HL-60/S4 treated with phorbol 12-myristate 13-acetate at 8.2 ng/mL for 4 days and 3 days (cell line): Measurements from ENCODE around the gene MAPKAP1.
"Not testable (repeated sequence)": the region's sequence is repeated elsewhere in the genome, so short reads cannot be mapped to it uniquely, and the experiment has no call there.

Experiments
- in situ Hi-C: fragments of 300-500 bp; cut with MboI; formaldehyde crosslinking; loops from 2 replicates; pipeline ENCODE4 v1.15.0; 2022; ENCODE audit warnings: low sequenced_read_pairs

The MAPKAP1 gene

DNA sequence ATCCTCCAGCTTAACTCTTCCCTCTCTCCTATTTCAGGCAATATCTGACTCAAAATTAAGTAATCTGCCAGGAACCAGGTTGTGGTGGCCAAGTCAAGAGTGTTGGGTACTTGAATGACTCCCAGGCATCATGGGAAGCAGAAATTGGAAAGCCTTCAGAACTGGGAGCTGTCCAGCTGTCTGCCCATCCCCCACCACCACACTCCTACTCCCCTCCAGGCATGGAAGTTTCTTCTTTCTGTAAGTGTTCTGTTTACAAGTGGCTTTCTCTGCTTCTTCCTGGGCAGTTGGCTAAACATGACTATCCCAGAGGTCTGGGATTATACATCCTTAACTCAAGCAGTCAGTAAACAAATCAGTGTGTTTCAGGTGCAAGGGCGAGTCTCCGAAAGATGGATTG lies 25.6 kb upstream of the MAPKAP1 start:
- in situ Hi-C loops, result no loop called here

DNA sequence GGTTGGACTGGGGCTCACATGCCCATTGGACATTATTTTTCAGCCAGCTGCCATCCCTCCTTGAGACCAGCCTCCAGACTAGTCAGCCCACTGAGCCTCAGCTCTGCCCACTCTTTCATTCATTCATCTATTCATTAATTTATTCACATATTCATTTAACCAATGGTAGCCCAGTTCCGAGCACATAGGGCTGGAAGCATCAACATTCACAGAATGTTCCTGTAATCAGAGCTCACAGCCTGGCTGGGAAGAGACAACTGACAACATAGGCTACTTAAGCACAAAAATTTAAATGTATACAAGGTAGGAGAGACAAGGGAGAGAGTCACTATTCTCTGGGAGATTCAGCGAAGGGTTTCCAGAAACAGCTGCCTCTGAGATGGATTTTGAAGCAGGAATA lies 23.2 kb upstream of the MAPKAP1 start:
- in situ Hi-C loops, result no loop called here

DNA sequence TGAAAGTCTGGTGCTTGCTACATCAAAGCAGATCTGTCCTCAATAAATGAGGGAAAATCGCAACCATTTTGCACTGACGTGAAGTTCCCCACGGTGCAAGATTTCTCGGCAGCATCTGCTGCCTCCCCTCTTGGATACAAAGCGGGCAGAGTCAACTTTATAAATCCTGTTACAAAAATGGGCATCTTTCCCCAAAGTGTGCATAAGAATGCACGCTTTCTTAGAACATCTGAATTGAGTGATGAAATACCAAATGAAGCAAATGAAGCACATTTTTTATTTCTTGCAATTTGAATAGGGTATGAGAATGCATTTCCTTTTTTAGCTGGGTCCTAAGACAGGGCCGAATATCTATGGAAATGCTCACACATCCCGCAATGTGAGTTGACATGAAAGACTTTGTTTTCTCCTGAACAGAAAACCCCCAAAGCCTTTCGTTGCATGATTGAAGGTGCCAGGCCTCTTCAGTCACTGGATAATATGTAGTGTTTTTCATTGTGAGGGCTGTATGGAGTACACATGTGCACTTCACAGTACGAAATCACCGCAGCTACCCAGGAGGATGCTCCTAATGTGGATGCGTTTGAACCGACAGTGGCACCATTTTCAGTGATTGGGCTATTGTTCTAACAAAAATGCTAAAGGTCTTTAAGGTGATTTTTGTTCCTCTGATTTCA lies 19.6 kb upstream of the MAPKAP1 start:
- in situ Hi-C loops, result no loop called here

DNA sequence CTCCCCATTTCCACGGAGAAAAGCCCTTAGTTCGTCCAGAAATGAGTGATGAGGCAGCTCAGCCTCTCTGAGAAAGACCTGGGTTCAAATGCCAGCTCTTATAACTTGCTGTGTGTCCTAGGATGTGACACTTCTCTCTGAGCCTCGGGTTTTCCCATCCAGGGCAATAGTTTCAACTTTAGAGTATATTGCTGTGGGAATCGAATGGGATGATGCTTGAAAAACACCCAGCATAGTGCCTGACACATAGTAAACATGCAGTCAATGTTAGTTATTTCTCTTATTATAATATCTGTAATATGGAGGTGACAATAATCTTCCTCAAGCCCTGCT lies 430 bp upstream of the MAPKAP1 start:
- in situ Hi-C loops, result no loop called here

DNA sequence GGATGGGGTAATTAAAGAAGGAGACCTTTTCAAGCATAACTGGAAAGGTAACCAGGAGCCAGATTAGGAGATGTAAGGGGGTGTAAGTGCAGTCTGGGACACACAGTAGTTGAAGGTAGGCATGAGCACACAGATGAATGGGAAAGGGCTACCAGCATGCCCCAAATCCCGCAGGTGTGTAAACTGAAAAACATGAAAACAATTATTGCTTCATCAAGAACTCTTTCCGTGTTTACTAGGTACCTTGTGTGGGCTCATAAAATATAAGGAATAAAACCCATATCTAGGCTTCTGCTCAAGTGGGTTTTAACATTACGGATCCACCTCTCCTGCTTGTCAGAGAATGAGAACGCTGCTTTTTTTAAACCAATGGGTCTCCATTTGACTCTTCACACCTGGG lies 1.1 kb downstream of the MAPKAP1 start:
- in situ Hi-C loops, result no loop called here

DNA sequence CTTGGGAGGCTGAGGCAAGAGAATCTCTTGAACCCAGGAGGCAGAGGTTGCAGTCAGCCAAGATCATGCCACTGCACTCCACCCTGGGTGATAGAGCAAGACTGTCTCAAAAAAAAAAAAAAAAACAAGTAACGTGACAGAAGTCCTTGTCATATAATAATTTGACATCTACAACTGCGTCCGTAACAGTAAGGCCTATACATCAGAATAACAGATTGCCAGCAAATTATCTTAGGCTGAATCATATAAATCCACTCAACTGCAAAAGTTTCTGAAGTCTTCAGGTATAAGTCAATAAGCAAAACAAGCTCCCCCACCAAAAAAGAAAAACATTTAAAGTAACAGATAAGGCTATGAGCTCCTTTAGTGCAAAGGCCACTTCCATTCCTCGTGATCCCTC lies 3.3 kb downstream of the MAPKAP1 start:
- in situ Hi-C loops, result no loop called here

DNA sequence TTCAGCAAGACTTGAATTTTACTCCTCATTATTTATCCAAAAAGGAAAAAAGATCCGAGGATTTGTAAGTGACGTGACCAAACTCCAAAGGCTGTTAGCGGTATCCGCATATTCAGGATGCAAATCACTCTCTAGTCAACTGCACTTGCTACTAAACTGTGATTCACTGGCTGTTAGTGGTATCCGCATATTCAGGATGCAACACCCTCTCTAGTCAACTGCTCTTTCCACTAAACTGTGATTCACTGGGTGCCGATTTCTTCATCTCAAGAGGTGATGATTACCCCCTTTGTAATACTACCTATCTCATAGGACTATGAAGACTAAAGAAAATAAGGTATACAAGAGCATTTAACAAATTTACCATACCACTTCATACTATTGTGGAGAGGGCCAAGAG lies 5.7 kb downstream of the MAPKAP1 start:
- in situ Hi-C loops, result no loop called here

DNA sequence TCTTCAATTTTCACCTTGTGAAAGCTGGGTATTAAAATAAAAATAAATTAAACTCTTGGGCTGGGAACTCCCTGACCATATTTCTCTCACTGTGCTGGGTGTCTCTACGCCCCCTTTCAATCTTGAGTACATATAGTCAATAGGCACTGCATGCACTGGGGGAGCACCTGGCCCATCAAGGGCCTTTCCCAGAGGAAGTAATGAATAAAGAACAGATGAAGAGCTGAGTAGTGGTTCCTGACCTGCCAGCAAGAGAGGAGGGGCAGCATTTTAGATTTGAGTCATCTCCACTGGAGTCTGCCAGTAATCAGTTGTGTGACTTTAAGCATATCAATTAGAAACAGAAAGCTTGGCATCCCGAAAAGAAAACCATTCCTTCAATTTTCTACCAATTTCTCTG lies 6.2 kb downstream of the MAPKAP1 start:
- in situ Hi-C loops, result no loop called here

DNA sequence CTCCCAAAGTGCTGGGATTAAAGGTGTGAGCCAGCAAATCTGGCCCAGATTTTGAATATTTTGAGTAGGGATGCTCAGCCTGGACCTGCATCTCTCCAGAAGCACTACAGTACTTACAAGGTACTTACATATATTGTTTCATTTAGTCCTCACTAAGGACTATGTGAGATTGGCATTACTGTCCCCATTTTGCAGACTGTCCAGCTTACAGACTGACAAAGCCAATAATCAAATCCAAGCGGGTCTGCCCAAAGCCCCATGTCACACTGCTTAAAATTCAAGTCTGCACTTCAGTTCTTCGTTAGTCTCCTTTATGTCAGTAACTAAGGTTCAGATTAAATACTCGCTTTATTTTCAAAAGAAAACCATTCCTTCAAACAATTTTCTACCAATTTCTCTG lies 7.1 kb downstream of the MAPKAP1 start:
- in situ Hi-C loops, result no loop called here

DNA sequence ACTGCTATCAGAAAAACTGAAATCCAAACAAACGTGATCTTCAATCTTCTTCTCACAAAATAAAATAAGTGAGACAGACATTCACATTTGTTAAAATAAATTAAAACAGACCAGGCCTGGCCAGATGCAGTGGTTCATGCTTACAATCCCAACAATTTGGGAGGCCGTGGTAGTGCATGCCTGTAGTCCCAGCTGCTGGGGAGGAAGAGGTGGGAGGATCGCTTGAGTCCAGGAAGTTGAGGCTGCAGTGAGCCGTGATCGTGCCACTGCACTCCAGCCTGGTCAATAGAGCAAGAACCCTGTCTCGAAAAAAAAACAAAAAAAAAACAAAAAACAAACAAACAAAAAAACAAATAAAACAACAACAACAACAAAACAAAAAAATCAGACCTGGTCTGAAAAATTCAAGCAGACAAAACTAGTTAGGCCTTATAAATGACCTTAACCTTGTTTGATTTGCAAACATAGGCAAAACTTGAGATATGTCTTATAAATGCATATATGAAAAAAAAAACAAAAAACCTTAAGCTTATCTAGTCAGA lies 10.8 kb downstream of the MAPKAP1 start:
- in situ Hi-C loops, result no loop called here

DNA sequence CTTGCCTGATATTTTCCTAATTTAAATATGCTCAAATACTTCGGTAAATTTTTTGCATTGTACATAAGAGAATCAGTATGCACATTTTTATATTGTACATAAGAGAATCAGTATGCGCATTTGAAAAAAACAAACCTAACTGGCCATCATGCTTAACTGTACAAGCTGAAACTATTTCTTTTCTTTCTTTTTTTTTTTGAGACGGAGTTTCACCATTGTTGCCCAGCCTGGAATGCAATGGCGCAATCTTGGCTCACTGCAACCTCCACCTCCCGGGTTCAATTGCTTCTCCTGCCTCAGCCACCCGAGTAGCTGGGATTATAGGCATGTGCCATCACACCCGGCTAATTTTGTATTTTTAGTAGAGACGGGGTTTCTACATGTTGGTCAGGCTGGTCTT lies 11.5 kb downstream of the MAPKAP1 start:
- in situ Hi-C loops, result not testable (repeated sequence)

DNA sequence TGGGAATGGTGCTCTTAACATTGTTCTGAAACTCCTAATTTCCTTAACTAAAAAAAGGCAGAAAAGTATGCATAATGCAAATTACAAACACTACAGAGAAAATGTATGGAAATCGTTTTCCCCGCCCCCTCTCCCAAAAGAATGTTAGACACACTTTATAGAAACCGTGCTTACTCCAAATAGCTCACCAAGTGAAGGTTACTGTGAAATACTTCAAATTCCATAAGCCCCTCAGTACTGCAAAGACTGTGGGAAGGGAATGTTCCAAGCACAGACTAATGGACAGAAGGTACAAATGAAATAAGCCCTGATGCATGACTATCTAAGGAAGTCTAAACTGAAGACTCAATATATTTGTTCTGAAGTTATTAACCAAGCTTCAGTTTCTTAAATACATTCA lies 12.5 kb downstream of the MAPKAP1 start:
- in situ Hi-C loops, result no loop called here

DNA sequence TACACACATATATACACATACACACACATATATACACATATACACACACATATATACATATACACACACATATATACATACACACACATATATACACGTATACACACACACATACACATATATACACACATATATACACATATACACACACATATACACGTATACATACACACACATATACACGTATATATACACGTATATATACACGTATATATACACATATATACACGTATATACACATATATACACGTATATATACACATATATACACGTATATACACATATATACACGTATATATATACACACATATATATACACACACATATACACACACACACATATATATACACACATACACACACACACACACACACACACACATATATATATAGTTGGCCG lies 13.5 kb downstream of the MAPKAP1 start:
- in situ Hi-C loops, result not testable (repeated sequence)

DNA sequence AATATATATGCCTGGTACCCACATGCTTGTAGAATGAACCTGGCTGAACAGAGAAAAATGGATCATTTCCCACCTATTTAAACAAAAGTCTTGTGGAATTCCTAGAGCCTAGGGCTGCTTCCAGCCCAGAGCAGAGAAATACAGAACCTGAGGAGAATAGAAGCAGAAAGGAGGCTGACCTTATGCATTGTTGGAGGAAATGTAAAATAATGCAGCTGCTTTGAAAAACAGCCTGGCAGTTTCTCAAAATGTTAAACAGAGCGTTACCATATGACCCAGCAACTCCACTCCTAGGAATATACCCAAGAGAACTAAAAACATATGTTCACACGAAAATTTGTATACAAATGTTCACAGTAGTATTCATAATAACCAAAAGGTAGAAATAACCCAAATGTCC lies 15.1 kb downstream of the MAPKAP1 start:
- in situ Hi-C loops, result no loop called here

DNA sequence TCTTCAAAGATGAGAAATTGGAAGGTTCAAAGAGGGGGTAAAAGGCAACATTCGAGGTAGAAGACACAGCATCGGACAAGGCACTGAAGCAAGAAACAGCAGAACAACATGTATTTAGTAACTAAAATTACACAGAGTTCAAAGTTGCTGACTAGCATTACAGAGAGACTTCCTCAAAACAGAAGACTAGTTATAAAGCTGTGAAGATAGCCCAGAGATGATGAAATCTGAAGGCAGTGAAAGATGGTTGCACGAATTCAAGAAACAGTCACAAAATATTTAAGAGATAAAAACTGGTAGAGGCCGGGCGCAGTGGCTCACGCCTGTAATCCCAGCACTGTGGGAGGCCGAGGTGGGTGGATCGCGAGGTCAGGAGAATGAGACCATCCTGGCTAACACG lies 16.3 kb downstream of the MAPKAP1 start:
- in situ Hi-C loops, result no loop called here

DNA sequence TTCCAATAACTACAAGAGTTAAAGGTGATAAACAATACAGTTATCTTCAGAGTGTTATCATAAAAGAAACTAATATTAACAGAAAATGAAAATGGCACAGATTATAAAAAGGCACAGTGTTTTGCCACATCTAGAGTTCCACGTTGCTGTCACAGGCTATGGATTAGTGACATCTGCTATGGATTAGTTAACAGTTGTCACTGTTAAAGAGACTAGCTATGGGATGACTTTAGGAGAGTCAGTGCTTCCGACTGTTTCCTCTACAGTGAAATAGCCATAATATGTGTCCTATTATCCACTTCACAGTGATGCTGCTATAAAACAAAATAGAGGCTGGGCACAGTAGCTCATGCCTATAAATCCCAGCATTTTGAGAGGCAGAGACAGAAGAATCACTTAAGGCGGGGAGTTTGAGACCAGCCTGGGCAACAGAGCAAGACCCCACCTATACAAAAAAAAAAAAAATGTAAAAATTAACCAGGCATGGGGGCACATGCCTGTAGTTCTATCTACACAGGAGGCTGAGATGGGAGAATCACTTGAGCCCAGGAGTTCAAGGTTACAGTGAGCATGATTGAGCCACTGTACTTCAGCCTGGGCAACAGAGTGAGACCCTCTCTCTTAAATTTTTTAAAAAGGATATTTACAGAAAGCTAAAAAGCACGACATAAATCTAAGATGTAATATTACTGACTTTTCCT lies 19.7 kb downstream of the MAPKAP1 start:
- in situ Hi-C loops, result no loop called here

DNA sequence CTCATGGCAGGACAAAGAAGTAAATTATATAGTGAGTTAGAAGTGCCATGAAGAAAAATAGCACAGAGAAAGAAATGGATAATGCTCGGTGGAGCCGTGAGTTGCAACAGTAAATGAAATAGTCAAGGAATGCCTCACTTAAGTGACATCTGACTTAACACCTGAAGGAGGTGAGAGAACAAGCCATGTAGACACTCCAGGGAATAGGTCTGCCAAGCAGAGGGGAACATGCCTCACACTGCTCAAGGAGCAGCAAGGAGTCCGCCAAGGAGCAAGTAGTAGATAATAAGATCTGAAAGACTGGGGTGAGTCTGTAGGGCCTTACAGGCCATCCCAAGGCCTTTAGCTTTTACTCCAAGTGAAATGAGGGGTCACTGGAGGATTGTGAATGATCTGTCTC lies 21.8 kb downstream of the MAPKAP1 start:
- in situ Hi-C loops, result no loop called here

DNA sequence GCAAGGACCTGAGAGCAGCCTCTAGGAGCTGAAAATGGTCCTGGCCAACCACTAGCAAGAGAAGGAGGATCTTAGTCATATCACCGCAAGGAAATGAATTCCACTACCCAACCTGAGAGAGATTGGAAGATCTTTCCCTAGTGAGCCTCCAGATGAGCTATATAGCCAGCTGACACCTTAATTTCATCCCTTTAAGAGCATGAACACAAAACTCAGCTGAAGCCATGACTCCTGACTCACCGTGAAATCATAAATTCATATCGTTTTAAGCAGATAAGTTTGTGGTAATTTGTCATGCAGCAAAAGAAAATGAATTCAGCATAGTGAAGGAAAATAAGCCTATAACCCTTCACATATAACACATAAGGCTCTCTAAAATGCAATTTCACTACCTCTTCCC lies 23.5 kb downstream of the MAPKAP1 start:
- in situ Hi-C loops, result no loop called here

DNA sequence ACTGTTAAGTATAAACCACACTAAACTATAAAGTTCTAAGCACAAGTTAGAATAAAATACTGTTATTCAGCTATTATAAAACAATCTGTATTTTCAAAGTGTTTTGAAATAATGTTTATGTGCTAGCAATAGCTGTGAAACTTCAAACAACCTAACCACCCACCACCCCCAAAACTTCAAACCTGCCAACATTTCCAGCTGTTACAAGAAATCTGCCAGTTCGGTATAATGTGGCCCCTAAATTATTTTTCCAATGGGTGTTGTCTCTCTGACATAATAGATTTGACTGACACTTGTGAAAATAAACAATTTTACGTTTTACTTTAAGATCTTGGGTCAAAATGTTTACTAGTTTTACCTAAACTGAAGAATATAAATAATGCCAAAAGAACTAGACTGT lies 24.7 kb downstream of the MAPKAP1 start:
- in situ Hi-C loops, result no loop called here

DNA sequence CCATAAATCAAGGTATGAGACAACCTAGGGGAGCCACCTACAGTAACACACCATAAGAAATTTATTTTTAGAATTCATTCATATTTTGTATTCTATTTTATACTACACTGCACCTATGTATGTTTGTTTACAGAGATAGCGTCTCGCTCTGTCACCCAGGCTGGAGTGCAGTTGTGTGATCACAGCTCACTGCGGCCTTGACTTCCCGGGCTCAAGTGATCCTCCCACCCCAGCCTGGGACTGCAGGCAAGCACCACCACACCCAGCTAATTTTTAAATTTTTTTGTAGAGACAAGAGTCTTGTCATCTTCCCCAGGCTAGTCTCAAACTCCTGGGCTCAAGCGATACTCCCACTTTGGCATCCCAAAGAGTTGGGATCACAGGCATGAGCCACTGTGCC lies 25.4 kb downstream of the MAPKAP1 start:
- in situ Hi-C loops, result no loop called here

DNA sequence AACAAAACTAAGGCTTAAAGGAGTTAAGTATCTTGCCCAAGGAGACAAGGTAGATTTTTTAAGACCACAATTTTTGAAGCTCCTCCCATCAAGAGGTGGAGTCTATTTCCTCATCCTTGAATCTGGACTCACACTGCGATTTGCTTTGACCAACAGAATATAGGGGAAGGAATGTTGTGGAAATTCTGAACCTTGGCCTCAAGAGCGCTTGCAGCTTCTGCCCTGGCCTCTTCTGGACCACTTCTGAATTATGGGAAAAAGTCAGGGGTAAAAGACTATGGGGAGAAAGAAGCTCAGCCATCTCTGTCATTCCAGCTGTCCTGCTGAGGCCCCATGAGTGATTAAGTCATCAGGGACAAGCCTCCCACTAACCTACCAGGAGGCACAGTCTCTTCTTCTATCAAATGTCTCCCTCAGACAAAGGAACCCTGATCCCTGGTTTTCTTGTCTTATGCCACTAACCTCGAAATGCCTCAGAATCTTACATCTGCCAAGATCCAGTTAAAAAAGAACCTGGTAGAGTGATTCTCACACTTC lies 25.9 kb downstream of the MAPKAP1 start:
- in situ Hi-C loops, result no loop called here

DNA sequence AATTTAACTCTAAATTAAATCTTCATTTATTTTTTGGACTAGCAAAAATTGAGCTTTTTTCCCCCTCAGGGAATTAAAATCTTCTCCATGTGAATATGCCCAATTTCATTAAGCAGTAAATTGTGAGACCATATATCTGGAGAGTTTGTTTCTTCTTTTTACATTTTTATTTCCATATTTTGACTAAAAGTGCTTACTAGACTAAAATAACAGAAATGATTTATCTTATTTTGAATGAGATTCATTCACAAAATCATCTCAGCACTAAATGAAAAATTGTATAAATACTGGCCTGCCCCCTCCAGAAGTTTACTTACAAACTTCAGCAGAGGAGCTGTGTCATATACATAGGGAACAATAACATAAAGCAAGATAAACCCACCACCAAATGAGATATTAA lies 26.6 kb downstream of the MAPKAP1 start:
- in situ Hi-C loops, result no loop called here
